ENCODE measurements around the gene LSM10. TPM values are rescaled to one million over a fixed set of nuclear protein-coding genes. Genes with fewer than 3 reads are reported as not detected.

The LSM10 gene
- total RNA-seq, 1 donor from 2014 or later, result 57.5 TPM

Other genes starting within 250 kb of the LSM10 start
- gene TRAPPC3, start 248.4 kb downstream of the LSM10 start, total RNA-seq, result 74.2 and 74.4 TPM in 2 replicates
- gene MAP7D1, start 241.7 kb downstream of the LSM10 start, total RNA-seq, result 167 and 169 TPM in 2 replicates
- gene THRAP3, start 173.5 kb downstream of the LSM10 start, total RNA-seq, result 147 and 154 TPM in 2 replicates
- 7.5 and 8.3 TPM in 2 replicates for gene SH3D21, start 91.5 kb downstream of the LSM10 start, total RNA-seq
- gene EVA1B, start 74.3 kb downstream of the LSM10 start, total RNA-seq, result 10.6 and 10.9 TPM in 2 replicates
- 46.5 and 48.7 TPM in 2 replicates for gene STK40, start 12.0 kb downstream of the LSM10 start, total RNA-seq
- gene OSCP1, start 52.5 kb upstream of the LSM10 start, total RNA-seq, result 0.39 and 0.96 TPM in 2 replicates
- 118 and 121 TPM in 2 replicates for gene MRPS15, start 66.5 kb upstream of the LSM10 start, total RNA-seq
- 0.24 and 0.54 TPM in 2 replicates for gene CSF3R, start 85.0 kb upstream of the LSM10 start, total RNA-seq